ENCODE measurements around the gene GYG2.
A peak's percentile ranks its signal among the peaks of the same experiment; 100 is the strongest.
"Not testable (repeated sequence)": the region's sequence is repeated elsewhere in the genome, so short reads cannot be mapped to it uniquely, and the experiment has no call there.

Gene GYG2

DNA sequence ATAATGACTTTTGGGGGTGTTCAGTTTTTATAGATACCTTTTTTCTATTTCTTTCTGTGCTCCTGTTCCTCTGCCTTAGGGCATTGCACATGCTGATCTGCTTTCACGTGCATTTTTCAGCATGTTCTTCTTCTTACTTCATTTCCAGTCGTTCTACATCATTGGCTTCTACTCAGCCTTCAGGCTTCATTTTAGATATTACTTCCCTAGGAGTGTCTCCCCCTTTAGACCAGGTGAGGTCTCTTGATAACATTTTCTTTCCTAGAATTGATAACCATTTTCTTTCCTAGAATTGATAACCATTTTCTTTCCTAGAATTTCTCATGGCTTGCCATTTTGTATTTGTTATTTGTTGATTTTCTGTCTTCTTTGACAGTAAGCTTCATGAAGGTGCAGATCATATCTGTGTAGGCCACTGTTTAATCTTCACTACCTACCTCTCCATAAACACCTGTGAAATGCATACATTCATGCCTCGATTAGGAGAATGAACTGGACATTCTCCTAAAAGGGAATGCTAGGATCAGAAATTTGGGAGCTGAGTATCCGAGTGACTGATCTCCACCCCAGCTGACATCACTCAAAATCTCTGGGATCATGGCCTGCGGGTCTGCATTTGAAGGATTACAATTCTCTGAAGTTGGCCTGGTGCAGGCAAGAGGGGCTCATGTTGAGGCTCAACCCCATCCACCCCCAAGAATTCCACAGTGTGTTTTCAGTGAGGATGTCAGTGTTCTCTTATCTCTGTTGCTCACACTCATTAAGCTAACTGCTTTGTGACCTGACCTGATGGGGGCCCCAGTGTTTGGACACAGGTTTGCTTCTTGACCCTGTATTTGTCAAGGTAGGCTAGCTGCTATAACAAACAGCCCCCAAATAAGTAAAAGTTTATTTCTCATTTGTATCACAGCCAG lies 45.7 kb downstream of the GYG2 start:
- no peak for DNase-seq

DNA sequence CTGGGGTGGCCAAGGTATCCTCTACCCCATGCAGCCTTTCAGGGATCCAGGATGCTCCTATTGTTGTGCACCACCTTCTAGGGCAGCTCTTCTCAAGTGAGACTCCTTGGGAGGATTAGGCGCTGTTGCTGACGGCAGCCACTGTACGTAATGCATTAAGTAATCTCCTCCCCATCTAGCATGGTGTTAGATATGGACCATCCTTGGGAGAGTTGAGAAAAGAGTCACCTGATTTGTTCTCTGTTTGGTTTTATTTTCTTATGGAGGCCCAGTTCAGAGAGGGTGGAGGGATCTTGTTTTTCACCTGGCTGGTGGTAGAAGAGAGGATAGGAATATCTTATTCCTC lies 46.4 kb downstream of the GYG2 start:
- no peak for DNase-seq

DNA sequence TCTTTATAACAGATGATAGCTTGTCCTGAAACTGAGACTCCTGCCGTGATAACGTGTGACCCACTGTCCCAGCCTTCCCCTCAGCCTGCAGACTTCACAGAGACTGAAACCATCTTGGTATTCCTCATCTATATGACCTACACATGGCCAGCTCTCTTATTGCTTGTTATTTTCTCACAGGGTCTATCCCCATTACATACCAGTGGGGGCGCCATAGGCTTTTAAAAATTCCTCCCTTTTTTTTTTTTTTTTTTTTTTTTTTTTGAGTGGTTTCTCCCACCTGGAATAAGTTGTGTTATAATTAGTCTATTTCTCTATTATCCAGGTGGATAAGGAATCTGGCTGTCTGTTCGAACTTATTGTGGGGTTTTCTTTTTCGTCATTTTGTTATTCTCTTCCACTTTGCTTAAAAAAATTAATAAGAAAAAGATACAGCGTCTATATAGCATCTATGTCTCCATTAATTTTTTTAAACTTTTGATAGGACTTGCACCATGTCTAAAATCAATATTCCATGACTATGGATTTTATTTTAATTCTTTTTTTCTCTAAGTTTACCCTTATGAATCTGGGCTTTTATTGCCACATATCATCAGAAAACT lies 47.2 kb downstream of the GYG2 start:
- DNase-seq = no peak

DNA sequence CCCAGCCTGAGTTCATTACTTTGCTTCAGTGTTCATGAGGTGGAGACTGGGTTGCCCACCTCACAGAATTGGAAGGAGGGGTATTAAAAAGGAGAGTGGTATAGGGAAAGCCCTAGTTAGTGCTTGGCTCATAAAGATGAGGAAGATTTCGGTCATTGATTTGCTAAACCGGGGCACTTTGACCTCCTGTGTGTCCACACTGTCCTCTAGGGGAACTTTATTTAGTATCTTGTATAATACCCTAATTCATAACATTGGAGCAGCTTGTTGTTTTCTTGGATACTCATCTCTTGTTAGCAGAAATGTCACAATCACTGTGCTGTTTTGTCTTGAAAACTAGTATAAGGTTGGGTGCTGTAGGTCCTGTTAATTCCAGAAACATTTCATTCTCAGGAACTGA lies 49.8 kb downstream of the GYG2 start:
- no peak for DNase-seq

DNA sequence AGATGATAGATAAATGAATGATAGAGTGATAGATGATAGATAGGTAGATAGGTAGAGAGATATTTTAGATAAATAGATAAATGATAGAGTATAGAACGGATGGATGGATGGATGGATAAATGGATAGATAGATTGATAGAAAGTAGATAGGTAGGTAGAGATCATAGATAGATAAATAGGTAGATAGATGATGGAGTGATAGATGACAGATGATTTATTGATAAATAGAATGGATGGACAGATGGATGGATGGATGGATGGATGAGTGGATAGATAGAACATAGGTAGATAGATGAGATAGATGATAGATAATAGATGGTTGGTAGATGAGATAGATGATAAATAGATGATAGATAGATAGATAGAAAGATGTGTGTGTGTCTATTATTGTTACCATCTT lies 50.9 kb downstream of the GYG2 start:
- no peak for DNase-seq

DNA sequence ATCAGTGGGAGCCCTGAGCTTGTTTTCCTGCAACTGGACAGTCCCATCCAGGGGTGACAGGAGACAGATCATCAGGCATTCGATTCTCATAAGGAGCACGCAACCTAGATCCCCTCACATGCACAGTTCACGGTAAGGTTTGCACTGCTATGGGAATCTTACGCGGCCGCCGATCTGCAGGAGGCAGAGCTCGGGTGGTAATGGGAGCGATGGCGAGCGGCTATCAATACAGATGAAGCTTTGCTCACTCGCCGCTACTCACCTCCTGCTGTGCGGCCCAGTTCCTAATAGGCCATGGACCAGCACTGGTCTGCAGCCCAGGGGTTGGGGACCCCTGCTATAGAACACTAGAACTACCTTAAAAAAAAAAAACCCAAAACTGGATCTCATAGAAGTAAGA lies 55.0 kb downstream of the GYG2 start:
- DNase-seq = no peak

DNA sequence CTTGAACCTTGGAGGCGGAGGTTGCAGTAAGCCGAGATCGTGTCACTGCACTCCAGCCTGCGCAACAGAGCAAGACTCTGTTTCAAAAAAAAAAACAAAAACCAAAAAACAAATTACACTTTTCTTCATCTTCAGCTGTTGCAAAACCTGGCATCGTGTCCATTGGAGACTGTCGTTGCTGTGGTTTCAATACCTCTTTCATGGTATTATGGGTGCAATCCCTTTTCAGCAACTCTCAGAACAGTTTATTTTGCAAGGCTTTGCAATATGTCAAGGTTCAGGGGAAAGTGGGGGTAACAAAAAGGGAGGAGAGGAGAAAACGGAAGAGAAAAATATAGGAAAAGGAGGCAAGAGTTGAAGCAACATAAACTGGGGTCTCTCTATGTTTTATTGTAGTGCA lies 59.6 kb downstream of the GYG2 start:
- no peak for DNase-seq

DNA sequence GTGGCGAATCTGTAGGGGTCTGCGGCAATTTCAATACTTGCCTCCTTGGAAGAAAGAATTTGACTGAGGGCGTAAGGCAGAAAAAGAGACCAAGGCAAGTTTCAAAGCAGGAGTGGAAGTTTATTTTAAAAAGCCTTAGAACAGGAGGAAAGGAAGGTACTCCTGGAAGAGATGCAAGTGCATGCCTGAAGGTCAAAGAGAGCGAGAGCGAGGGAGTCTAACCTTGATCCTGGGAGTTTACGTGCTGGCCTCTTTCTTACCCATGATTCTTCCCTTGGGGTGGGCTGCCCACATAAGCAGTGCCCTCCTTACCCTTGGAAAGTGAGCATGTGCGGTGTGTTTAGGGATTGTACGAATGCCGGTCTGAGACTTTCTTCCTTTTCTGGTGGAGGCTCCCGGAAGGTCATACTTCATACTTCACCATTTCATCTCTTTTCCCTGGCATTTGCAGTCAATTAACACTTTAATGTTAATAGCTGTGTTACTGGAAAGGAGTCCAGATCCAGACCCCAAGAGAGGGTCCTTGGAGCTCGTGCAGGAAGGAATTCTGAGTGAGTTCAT lies 60.4 kb downstream of the GYG2 start:
- DNase-seq = no peak

DNA sequence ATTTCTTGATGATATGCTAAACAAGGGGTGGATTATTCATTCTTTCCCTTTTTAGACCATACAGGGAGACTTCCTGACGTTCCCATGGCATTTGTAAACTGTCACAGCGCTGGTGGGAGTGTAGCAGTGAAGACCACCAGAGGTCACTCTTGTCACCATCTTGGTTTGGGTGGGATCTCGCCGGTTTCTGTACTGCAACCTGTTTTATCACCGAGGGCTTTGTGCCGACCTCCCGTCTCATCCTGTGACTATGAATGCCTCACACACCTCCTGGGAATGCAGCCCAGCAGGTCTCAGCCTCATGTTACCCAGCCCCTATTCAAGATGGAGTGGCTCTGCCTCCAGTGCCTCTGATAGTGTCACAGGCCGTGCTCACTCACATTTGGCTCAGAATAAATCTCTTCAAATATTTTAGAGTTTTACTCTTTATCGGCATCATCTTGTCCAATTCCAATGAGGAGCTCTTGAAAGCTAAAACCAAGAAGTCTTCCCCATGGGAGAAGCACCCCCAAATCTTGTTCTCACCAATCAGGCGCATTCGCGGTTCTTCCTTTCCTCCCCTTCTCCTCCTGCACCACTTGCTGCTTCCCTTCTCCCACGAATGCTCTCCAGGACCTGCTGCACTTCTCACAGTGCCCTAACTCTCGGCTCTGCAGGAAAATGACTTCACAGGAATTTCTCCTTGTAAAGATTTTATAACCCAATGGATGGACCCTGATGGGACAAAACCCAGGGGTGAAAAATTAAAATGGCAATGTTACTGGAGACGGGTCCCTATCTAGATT lies 61.2 kb downstream of the GYG2 start:
- peak; percentile 4 for DNase-seq

DNA sequence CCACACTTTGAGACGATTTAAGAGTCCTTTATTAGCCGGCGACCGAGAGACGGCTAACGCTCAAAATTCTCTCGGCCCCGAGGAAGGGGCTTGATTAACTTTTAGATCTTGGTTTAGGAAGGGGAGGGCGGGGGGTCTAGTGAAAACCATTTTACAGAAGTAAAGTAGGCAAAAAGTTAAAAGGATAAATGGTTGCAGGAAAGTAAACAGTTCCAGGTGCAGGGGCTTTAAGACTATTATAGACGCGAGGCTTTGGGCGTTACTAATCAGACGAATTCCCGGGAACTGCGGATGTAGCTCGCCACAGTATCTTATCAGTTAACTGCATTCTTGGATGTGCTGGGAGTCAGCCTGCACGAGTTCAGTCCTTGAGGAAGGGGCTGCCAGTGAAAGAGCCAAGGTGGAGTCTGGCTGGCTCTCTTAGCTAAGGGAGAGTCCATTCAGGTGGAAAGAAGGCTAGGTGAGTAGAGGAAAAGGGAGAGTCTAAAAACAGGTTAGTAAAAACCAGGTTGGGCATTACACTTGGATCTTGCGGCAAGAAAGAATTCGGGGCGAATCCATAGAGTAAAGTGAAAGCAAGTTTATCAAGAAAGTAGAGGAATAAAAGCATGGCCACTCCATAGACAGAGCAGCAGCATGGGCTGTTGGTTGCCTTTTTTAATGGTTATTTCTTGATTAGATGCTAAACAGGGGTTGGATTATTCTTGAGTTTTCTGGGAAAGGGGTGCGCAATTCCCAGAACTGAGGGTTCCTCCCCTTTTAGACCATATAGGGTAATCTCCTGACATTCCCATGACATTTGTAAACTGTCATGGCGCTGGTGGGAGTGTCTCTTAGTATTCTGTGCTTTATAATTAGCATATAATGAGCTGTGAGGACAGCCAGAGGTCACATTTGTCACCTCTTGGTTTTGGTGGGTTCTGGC lies 62.1 kb downstream of the GYG2 start:
- DNase-seq = not testable (repeated sequence)

DNA sequence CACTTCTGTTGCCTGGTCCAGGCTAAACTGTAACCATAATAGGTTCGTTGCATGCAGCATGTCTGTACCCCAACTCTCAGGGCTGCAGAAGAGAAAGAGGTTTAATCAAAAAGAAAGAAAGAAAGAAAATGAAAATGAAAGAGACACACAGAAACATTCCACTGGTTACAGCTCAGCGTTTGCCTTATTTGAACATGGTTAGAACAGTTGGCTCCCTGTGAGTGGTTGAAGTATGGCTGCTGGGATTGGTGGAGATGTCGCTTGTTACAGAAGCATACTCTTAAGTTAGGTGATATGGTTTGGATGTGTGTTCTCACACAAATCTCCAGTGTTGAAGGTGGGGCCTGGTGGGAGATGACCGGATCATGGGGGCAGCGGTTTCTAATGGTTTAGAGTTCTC lies 64.1 kb downstream of the GYG2 start:
- DNase-seq = no peak

DNA sequence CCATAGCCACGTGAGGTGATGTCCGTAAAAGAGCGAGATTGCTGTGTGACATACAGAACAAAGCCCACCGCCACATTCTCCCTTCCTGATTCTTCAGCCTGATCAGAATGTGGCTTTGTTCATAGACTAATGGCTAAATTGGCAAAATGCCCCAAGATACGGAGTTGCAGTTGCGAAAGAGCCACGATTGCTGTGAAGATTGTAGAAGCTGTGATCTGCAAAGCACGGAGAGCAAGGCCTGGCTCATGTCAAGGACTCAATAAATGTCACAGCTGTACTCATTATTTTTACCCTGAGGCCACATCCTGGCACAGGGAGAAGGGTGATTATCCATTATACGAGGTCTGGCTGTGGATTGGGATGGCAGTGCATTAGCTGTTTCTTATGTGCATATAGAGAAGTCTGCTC lies 66.2 kb downstream of the GYG2 start:
- no peak for DNase-seq

DNA sequence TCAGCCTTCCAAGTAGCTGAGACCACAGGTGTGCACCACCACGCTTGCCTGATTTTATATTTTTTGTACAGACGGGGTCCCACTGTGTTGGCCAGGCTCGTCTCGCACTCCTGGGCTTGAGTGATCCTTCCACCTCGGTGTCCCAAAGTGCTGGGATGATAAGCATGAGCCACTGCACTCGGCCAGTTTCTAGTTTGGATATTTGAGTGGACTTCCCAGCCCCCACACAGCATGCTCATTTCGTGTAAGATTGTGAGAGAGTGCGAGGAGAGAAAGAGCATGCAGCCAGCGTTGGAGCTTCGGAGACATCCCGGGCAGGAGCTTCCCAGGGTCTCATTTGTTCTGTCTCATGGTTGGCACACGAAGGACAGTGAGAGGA lies 68.6 kb downstream of the GYG2 start:
- no peak for DNase-seq

DNA sequence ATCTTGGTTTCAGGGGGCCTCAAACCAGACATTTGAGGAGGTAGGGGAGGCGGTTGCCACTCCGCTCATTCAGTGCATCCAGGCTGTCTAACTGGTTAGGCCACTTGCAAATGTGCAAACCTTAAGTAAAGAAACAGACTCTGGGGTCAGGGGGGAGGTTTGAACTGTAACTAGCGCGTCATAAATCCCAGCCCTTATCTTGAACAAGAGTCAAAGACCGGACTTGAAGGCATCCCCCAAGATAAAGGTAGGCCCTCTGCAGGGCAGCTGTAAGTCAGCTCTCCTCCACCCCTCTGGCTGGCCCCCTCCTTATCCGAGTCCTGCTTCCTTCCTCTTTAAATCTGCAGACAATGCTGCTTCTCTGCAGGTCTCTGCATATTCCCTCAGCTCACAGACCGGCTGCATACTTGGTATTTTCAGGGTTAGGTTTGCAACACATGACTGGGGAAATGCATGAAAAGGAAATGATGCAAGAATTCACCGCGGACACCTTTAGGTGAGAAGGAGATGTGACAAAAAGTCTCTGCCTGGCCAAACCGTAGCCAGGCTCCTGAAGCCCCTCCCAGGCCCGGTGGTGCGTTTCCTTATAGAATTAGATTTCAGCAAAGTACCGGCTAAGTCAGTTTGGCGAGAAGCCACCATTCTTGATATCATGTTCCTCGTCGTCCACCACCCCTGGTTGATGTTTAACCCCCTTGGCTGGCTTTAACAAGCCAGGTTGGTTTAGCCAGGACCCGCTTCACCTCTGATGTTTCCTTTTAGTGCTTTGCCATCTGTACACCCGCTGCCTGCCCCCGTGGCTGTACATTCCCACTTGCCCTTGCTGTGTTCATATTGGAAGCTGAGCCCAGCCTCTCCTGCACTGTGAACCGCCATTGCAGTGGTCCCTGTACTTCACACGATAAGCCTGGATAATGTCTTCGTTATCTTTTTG lies 69.2 kb downstream of the GYG2 start:
- peak; percentile 21 for DNase-seq

DNA sequence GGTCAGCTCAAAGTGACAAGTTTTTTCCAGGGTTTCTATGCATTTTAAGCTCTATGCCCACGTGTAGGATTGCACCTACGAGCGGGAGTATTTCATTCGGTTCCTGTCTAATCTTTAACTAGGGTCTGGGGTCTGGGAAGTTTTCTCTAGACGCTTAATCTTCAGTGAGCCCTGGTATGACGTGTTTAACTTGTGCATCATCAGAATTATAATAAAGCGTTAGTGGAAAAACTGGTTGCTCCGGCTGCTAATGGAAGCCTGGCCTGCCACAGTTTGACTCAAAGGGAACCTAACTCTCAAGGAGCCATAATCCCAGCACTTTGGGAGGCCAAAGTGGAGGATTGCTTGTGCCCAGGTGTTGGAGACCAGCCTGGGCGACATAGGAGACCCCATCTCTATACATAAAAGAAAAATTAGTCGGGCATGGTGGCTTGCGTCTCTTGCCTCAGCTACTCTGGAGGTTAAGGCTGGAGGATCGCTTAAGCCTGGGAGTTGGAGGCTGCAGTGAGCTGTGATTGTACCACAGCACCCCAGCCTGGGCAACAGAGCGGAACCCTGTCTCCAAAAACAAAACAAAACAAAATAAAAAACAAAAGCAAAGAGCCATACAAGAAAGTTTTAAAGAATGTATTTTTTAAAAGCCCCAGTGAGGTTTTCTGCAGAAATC lies 70.2 kb downstream of the GYG2 start:
- no peak for DNase-seq

DNA sequence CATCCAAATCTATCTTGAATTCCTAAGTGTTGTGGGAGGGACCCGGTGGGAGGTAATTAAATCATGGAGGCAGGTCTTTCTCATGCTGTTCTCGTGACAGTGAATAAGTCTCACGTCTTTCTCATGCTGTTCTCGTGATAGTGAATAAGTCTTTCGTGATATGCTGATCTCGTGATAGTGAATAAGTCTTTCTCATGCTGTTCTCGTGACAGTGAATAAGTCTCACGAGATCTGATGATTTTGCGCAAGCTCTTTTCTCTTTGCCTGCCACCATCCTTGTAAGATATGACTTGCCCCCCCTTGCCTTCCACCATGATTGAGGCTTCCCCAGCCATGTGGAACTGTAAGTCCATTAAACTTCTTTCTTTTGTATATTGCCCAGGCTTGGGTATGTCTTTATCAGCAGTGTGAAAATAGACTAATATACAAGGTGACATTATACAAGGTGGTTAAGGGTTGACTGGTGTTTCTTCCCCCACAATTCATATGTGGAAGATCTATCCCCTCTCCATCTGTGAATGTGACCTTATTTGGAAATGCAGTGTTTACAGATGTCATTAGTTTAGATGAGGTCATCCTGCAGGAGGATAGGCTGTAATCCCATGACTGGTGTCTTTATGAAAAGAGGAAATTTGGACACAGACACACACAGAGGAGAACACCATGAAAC lies 72.8 kb downstream of the GYG2 start:
- DNase-seq = no peak

DNA sequence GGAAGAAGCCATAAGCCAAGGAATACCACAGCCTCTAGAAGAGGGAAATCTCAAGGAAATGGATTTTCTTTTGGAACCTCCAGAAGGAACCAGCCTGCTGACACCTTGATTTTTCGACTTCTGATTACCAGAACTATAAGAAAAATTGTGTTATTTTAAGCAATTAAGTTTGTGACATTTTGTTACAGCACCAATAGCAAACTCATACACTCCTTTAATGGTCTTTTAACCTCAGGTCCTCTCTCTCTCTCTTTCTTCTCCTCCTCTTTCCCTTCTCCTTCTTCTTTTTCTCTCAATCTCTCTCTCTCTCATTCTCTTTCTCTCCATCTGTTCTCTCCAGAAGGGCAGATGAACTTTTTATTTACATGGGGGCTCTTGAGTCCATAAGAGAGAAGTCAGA lies 74.1 kb downstream of the GYG2 start:
- no peak for DNase-seq

DNA sequence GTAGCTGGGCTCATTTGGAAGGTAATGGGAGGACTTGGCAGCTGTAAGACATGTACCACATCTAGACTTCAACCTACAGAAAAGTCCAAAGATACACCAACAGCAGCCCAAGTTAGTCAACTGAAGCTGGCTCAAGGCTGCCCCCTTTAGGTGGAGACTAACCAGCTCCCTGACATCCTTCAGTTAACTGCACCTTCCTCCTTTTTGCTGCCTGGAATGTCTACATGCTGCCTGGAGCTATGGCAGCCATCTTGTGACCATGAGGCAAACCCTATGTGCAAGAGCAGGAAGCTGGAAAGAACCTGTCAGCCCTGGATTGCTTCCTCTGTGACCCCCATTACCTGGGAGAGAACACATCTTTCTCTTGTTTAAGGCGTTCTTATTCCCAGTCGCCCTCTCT lies 74.6 kb downstream of the GYG2 start:
- DNase-seq = no peak

DNA sequence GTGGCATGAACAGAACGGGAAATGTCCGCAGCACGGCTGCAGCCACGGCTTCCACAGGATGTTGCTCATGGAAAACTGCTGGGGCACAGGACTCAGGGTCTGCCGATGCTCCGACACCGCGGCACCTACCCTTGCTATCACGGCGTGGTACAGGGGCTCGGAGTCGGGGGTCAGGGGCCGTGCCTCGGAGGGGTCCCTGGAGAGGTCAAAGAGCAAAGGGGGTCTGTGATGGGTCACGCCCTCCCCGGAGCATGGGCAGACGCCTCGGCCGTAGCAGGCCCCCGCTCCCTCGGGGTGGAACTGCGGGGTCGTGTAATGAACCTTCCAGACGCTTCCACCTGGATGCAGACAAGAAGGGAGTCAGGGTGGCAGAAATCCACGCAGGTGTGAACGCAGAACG lies 78.6 kb downstream of the GYG2 start:
- DNase-seq = no peak

DNA sequence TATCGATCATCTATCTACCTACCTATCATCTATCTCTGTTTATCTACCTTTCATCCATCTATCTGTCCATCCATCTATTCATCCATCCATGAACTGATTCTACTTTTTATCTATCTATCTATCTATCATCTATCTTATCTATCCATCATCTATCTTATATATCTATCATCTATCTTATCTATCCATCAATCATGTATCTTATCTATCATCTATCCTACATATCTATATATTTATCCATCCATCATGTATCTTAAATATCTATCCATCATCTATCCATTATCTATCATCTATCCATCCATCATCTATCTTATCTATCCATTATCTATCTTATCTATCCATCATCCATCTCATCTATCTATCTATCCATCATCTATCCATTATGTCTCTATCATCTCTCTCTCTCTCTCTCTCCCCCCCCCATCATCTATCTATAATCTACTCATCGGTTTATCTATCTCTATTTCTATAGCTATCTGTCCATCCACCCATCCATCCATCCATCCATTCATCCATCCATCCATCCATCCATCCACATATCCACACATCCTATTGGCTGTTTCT lies 79.5 kb downstream of the GYG2 start:
- no peak for DNase-seq

Data from CD4-positive, alpha-beta T cell treated with Interleukin-21 for 1 hour (primary cell).